Stimulated activated CD8-positive, alpha-beta memory T cell treated with anti-CD3 and anti-CD28 coated beads, Interleukin-4, amount 100 ng/mL, for 48 hours (primary cell): ENCODE results near the gene KCNS3.

Experiments
- DNase-seq: peaks from one replicate; pipeline ENCODE4 v3.0.0-alpha.2; 2020

Gene KCNS3

GRCh38 chr2:17879137-17879912 lies 858 bp downstream of the KCNS3 start:
- peak; percentile 26 for DNase-seq

DNA sequence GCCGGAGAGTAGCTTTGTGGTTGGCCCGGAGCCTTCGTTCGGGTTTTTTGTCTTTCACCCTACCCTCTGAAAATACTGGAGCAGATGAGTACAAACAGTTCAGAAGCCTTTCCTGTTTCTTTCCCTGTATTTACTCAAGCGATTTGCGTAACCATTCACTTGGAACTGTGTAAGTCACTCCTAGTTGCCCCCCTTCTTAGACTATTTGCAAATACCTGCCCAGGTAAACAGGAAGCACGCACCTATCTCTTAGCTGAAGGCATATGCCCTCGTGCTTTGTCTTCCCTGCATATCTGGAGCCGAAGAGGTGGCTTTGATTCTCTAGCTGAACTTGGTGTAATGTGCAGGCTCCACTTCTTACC lies 1.4 kb downstream of the KCNS3 start:
- DNase-seq: no peak

- no peak for DNase-seq
Observed at GRCh38 chr2:17892770-17893534, 14.5 kb downstream of the KCNS3 start.

DNA sequence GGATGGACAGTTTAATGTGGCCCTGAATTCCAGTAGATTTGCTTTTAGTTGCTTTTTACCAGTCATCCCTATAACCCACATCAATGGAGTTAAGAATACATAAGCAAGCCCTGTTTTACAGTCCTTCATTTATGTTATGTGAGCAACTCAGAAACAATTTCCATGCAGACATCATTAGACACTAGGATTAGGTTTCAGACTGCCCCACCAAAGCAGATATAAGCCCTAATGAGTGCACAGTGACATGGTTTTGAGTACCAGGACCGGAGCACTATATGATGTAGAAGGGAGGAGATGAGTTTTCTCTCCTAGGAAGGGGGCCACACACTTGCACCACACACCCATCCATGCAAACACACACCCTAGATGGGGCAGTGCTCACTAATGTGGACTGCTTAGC lies 15.5 kb downstream of the KCNS3 start:
- DNase-seq: no peak

DNA sequence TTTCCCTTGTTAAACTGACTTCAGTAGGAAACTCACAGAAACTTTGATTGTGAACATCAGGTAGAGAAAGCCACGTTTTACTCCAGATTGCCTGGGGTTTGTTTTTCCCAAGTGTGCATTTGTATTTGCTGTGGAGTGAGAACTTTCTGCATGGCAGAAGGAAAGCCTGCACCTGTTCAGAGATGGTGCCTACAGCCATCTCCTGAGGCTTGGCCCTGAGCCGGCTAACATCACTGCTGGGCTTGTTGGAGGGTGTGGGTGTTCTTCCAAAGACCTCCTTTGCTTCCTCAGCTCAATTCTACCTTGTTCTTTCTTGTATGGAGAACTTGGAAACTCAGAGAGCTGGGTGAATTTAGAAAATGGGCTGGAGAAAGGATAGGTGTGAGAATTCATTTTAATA lies 16.1 kb downstream of the KCNS3 start:
- no peak for DNase-seq

- no peak for DNase-seq
Observed at GRCh38 chr2:17899871-17900270, 21.4 kb downstream of the KCNS3 start.

- DNase-seq: no peak
Observed at GRCh38 chr2:17901246-17901645, 22.8 kb downstream of the KCNS3 start.

GRCh38 chr2:17910980-17911379 lies 32.5 kb downstream of the KCNS3 start:
- DNase-seq: no peak

DNA sequence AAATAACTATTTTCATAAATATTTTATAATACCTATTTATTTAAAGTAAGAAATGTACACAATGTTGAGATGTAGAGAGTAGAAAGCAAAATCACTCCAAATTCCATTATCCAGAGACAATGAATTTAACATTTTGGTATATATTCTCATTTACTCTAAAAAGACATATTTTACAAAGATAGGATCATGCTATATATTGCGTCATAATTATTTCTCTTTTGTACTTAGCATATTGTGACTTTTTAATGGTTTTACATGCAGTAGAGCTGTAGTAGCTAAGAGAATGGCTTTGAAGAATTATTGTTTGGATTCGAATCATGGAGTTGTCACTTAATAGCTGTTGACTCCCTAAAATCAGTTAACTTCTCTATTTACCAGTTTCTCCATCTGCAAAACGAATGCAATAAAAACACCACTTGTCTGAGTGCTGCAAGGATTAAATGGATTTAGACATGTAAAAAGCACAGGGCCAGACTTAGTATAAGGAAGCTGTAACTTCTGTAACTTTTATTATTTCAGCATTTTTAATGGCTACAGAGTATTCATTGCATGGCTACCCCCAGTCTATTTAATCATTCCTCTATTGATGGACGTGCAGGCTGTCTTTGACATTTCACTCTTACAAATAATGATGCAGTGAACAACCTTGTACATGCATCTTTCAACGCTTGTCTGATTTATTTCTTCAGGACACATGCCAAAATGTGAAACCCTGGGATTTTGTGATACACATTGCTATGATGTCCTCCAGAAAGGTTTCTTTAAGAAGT lies 33.2 kb downstream of the KCNS3 start:
- no peak for DNase-seq

DNA sequence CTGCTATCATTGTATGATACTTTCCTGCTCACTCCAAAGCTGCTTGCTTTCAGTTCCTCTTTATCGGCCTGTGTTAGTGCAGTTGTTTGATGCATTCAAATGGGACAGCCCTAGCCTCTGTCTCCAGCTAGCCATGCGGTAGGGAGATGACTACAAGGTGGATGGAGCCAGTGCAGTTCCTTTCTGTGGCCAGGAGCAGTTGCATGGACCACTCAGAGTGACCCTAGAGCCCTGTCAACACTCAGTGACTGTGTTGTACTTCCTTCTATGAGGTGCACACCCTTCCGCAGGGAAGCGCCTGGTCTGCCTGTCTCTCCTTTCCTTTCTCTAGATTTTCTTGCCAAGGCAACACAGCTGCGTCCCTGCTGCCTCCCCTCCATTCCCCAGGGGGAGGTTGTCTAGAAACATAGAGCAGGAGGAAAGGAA lies 33.8 kb downstream of the KCNS3 start:
- no peak for DNase-seq

DNA sequence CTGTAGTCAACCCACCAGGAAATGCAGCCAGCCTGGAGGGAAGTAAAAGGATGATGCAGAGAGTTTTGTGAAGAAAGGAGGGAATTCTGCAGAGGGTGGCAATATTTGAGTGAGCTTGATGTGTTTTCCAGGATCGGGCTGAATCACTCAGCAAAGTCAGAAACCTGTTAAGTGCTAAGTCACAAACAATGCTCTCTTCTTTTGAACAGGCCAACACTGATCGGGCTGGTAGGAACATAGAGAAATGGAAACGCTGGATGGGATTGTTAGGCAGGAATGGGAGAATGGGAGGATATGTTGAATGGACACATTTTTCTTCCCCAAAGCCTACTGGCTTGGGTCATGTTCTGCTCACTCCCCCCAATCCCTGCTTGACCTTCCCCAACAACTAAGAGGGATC lies 36.6 kb downstream of the KCNS3 start:
- DNase-seq: no peak

- DNase-seq: no peak
Observed at GRCh38 chr2:17915811-17916518, 37.5 kb downstream of the KCNS3 start.

- no peak for DNase-seq
Observed at GRCh38 chr2:17916584-17916983, 38.1 kb downstream of the KCNS3 start.

DNA sequence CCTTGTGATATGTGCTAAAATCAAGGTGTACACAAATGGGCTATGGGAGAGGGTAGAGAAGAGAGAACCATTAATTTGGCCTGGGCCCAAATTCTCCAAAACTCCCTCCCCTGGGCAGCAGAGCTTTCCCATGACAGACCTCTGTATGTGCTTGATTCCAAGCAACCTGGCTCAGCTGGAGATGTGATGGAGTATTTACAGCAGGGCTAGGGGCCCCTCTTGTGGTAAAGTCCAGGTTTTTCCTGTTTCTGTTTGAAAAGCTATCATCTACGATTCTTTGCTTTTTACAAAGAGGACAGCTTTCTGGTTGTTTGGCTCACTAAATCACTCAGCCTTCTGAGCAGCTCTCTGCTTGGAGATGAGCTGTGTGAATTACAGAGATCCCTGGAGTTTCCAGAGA lies 40.3 kb downstream of the KCNS3 start:
- no peak for DNase-seq

- no peak for DNase-seq
Observed at GRCh38 chr2:17930773-17931172, 52.3 kb downstream of the KCNS3 start.

DNA sequence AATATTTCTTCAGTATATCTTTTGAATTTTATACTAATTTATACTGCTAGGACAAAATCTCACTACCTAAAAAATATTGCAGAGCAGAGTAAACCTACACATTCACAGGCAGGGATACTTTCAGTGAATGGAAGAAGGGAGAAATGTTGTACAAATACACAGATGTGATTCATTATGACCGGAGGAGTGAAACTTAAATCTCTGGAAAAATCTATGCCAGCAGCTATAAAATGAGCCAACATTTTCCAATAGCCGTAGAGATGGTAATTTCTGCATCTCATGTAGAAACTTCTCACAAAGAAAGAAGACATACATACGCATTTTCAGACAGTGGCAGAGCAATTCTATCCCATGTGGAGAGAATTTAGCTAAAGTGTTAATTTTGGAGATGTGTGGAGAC lies 54.8 kb downstream of the KCNS3 start:
- no peak for DNase-seq

DNA sequence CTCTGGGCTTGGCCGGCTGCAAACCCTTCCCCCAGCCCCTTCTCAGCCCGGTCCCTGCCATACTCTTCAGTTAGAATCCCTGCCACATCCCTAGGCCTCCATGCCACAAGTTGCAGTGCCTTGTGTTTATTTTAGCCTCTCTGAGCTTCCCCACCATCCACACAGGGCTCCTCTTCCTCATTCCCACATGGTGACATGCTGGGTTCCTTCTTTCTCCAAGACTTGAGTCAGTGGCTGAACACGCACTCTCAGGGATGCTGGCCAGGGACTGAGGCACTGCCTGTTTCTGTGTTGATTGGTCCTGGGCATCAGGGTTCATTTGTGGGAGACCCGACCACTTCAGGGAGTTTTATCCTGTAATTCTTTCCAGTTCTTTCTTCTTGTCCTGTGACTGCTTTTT lies 56.3 kb downstream of the KCNS3 start:
- no peak for DNase-seq

DNA sequence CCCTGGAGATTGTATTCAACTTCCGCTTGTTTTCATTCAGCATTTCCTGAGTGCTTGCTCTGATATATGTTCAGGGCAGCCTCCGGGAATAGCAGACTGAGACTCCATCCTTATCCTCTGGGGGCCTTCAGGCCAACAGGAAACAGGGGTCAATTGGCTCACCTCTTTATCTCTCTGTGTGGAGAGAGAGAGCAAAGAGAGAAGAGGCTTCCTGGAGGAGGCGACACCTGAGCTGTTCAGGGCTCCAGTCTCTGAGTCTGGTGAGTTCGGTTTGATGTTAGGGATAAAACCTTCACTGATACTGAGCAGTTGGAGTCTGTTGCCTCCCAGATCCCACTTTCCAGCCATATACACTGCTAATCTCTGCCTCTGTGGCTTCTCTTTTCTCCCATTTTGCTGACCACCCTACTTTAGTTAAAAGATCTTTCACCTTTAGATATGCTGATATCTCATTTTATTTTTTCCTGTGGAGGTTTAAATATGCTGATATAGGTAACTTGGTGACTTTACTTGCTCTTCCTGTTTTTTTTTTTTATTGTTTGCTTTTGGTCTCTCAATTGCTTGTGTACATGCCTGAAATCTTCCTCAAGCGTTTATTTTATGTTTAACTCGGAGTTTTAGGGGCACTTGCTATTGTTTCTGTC lies 56.9 kb downstream of the KCNS3 start:
- DNase-seq: no peak

- no peak for DNase-seq
Observed at GRCh38 chr2:17936599-17936998, 58.1 kb downstream of the KCNS3 start.

- no peak for DNase-seq
Observed at GRCh38 chr2:17940091-17940630, 61.7 kb downstream of the KCNS3 start.

DNA sequence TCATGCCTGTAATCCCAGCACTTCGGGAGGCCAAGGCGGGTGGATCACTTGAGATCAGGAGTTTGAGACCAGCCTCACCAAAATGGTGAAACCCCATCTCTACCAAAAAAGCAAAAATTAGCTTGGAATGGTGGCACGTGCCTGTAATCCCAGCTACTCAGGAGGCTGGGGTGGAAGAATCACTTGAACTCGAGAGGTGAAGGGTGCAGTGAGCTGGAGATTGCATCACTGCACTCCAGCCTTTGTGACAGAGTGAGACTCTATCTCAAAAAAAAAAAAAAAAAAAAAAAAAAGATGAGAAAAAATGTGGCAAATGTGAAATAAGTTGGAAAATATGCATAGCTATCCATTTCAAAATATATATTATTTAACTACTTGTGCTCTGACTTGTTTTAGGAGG lies 65.0 kb downstream of the KCNS3 start:
- DNase-seq: no peak

GRCh38 chr2:17947113-17947512 lies 68.6 kb downstream of the KCNS3 start:
- no peak for DNase-seq
